Transverse colon (tissue), 4 donors: ENCODE measurements around the gene CRAMP1.

Experiments
- CTCF ChIP-seq, 5 experiments: fragments of 200-600 bp in 3 of 5; fragments of 450-650 bp in 2 of 5; sonication (generic) in 3 of 5; IDR thresholded peaks; 1 replicate in 2 of 5; 2 replicates in 3 of 5; pipeline ENCODE4 v1.5.1; 2016 to 2017; ENCODE audit warnings: antibody characterized with exemption in 5 of 5, inconsistent platforms in 3 of 5, mild to moderate bottlenecking in 2 of 5, moderate library complexity in 1 of 5
- EP300 ChIP-seq: sonication (generic); formaldehyde crosslinking; IDR thresholded peaks from one replicate; pipeline ENCODE4 v1.6.1; 2017; ENCODE audit warnings: antibody characterized with exemption, low read depth
- POLR2A ChIP-seq: fragments of 450-650 bp; IDR thresholded peaks from one replicate; pipeline ENCODE4 v1.6.1; 2016; ENCODE audit warnings: antibody characterized with exemption, mild to moderate bottlenecking, moderate library complexity
- POLR2AphosphoS5 ChIP-seq, 3 donors: sonication (generic); formaldehyde crosslinking; IDR thresholded peaks; one replicate each; pipeline ENCODE4 v1.6.1; 2016; ENCODE audit warnings: antibody characterized with exemption in 3 of 3

GRCh38 chr16:1597154-1597553 lies 15.0 kb upstream of the CRAMP1 start:
- TF ChIP-seq POLR2A (no peak), CTCF (IDR thresholded peaks at IDR 0.05) (no peak), POLR2AphosphoS5 (IDR thresholded peaks at IDR 0.05) (no peak), EP300 (no peak)
